ENCODE results near the gene RASA2. TPM values are rescaled to one million over a fixed set of nuclear protein-coding genes. Genes with fewer than 3 reads are reported as not detected.

Gene RASA2, protein sequence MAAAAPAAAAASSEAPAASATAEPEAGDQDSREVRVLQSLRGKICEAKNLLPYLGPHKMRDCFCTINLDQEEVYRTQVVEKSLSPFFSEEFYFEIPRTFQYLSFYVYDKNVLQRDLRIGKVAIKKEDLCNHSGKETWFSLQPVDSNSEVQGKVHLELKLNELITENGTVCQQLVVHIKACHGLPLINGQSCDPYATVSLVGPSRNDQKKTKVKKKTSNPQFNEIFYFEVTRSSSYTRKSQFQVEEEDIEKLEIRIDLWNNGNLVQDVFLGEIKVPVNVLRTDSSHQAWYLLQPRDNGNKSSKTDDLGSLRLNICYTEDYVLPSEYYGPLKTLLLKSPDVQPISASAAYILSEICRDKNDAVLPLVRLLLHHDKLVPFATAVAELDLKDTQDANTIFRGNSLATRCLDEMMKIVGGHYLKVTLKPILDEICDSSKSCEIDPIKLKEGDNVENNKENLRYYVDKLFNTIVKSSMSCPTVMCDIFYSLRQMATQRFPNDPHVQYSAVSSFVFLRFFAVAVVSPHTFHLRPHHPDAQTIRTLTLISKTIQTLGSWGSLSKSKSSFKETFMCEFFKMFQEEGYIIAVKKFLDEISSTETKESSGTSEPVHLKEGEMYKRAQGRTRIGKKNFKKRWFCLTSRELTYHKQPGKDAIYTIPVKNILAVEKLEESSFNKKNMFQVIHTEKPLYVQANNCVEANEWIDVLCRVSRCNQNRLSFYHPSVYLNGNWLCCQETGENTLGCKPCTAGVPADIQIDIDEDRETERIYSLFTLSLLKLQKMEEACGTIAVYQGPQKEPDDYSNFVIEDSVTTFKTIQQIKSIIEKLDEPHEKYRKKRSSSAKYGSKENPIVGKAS
- total RNA-seq, result 51.1 and 51.8 TPM in 2 replicates

DNA sequence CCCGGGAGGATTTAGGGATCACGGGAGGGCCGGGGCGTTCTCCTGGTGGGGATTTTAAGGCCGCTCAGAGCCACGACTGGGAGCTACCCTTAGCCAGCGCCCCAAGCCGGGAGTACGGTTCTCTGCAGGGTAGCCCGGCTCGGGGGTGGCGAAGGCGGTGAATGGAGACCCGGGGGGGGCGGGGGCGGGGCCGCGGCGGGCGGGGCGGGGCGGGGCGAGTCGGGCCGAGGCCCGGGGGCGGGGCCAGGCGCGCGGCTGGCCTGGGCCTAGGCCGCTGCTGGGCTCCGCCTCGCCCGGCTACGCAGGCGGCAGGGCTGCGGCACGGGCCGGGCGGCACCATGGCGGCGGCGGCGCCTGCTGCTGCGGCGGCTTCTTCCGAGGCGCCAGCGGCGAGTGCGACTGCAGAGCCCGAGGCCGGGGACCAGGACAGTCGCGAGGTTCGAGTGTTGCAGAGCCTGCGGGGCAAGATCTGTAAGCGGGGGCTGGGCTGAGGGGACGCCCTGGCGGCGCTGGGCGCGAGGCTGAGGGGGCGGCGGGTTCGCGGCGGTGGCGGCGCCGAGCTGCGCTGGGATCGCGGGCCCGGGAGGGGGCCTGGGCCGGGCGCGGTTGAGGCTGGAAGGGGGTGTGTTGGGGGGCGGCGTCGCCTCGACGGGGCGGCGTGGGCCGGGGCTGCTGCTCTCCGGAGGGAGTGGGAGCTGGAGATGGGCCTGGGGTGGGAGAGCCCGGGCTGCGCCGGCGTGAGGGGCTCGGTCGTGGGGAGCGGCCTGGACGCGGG, at the start of gene RASA2:
Gene RASA2, plus strand, starts transcription at position 282 of the 775 bp plus-strand sequence. Its CDS starts 57 bp downstream, at position 339.

Other genes with a start within 250 kb of the RASA2 start
- 134 and 161 TPM in 2 replicates for gene ZBTB38, start 118.5 kb upstream of the RASA2 start, total RNA-seq